Middle frontal gyrus (tissue), 1 donor: ENCODE measurements around the gene SKAP2.

Source experiments
- DNase-seq: peaks from one replicate; pipeline ENCODE4 v3.0.0-alpha.2; 2015; ENCODE audit warnings: low spot score; ENCODE audit errors: extremely low spot score

Gene SKAP2

DNA sequence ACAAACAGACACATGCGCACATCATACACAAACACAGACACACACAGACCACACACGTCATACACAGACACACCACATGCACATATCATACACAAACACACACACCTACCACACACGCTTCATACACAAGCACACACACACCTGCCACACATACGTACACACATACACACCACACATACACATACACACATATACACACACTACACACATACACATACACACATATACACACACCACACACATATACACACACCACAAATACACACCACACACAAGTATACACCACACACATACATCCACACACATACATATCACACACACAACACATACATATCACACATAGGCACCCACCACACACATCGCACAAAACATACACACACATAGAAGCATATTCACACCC, 224.7 kb downstream of the SKAP2 start:
- DNase-seq, result no peak

GRCh38 chr7:26639111-26639510, 225.3 kb downstream of the SKAP2 start:
- no peak for DNase-seq

DNA sequence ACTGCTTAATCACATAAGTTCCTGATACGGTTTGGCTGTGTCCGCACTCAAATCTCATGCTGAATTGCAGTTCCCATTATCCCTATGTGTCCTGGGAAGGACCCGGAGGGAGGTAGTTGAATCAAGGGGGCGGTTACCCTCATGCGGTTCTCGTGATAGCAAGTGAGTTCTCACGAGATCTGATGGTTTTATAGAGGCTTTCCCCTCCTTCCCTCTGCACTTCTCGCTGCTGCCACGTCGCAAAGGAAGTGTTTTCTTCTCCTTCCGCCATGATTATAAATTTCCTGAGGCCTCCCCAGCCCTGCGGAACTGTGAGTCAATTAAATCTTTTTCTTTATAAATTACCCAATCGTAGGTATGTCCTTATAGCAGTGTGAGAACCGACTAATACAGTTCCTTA, 226.2 kb downstream of the SKAP2 start:
- DNase-seq, result no peak

- DNase-seq, result no peak
Observed at GRCh38 chr7:26637610-26638009, 226.8 kb downstream of the SKAP2 start.

- DNase-seq, result no peak
Observed at GRCh38 chr7:26636808-26637207, 227.6 kb downstream of the SKAP2 start.

DNA sequence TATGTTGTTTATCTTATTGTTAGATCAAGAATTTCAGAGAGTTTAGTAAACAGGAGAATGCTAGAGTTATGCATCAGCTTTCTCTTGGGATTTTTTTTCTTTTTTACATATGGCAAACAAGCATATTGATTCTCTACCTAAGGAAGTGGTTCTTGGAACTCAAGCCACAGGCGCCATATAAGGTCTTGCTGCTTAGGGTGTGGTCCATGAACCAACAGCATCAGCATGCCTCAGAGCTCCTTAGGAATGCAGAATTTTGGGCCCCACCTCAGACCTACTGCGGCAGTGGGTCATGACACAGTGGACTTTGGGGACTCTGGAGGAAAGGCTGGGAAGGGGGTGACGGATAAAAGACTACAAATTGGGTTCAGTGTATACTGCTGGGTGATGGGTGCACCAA, 230.8 kb downstream of the SKAP2 start:
- DNase-seq, result no peak

DNA sequence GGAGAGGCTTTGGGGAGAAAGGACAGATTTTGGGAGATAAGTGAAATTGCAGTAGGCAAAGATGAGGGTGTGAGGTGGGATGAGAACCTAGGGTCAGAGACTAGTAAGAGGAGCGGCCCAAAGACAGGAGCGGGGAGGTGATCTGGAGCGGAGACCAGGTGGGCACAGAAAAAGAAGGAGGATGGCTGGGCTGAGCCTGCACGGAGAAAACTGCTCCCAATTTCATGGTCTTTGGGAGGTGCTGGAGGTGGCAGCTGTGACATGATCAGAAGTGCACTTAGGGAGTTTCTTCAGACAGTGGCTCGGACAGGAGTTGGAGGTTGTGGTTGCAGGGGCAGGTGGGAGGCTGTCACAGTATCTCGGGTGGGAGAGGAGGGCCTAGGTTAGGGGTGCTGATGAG, 232.8 kb downstream of the SKAP2 start:
- no peak for DNase-seq

- no peak for DNase-seq
Observed at GRCh38 chr7:26630941-26631580, 233.3 kb downstream of the SKAP2 start.

DNA sequence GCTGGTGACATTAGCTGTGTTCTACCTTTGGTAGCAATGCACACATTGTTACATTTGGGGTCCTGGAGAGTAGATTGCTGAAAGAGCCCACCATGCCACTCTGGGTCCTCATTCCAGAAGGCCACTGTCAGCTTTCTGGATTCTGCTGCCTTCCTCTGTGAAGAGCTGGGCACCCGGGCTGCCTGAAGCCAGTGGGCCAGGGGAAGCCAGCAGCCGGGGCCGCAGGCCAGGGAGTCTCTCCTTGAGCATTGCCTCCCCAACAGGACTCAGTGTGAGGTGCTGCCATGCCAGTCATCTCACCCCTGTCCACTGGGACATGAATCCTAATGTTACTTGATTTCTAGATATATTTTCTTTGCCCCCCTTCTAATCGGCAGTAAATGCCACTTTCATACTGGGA, 234.0 kb downstream of the SKAP2 start:
- DNase-seq, result no peak

DNA sequence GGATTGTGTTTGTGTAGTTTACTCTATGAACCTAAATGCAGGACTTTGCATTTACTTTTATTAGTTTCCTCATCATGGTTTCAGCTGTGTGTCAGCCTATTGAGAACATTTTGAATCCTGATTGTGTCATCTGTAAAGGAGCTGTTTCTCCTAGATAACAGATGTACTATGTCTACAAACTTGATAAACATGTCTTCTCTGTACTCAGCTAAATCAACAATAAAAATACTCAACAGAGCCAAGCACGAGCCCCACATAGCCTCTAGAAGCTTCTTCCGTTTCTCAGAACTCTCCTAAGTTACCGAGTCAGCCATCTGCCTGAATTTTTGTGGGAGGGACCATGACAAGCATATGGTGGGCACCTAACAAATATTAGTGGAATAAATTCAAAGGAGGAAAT, 234.7 kb downstream of the SKAP2 start:
- no peak for DNase-seq

GRCh38 chr7:26627891-26628341, 236.5 kb downstream of the SKAP2 start:
- no peak for DNase-seq

- no peak for DNase-seq
Observed at GRCh38 chr7:26627221-26627620, 237.2 kb downstream of the SKAP2 start.

DNA sequence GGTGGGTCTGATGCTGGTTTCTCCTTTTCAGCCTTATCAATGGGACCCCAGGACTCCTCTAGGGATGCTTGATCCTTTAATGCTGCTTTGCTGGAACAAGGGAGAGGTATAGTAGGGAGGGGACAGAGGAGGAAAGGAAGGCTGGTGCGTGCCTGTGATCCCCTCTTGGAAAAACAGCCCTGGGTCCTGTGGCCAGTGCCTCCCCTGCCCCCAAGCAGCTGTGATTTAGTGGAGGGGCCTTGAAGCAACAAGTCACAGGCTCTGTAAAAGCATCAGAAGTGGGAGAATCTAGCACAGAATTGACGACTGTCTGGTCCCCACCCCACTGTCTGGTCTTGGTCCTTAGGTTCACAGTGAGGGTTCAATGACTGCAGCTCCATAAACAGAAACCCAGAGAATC, 237.7 kb downstream of the SKAP2 start:
- DNase-seq, result no peak

- no peak for DNase-seq
Observed at GRCh38 chr7:26626156-26626555, 238.2 kb downstream of the SKAP2 start.

GRCh38 chr7:26625286-26625685, 239.1 kb downstream of the SKAP2 start:
- DNase-seq, result no peak

DNA sequence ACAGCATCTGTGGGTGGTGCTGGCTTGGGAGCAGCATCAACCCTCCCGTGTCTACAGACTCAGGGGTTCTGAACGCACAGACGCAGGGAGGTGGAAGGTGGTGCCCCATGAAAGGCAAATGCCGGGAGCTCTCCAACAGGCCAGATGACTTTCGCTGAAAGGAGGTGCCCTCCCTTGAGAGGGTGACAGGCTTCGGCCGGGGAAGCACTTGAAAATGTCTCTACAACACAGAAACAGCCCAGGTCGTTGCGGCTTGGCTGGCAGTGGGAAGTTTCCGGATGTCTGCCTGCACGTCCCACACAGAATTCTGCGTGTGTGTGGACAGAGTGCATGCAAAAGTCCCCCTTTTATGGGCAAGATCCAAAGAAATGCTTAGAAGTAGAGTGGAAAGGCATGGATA, 239.6 kb downstream of the SKAP2 start:
- DNase-seq, result no peak

- DNase-seq, result no peak
Observed at GRCh38 chr7:26624431-26624830, 240.0 kb downstream of the SKAP2 start.

GRCh38 chr7:26620352-26620751, 244.0 kb downstream of the SKAP2 start:
- DNase-seq, result no peak

DNA sequence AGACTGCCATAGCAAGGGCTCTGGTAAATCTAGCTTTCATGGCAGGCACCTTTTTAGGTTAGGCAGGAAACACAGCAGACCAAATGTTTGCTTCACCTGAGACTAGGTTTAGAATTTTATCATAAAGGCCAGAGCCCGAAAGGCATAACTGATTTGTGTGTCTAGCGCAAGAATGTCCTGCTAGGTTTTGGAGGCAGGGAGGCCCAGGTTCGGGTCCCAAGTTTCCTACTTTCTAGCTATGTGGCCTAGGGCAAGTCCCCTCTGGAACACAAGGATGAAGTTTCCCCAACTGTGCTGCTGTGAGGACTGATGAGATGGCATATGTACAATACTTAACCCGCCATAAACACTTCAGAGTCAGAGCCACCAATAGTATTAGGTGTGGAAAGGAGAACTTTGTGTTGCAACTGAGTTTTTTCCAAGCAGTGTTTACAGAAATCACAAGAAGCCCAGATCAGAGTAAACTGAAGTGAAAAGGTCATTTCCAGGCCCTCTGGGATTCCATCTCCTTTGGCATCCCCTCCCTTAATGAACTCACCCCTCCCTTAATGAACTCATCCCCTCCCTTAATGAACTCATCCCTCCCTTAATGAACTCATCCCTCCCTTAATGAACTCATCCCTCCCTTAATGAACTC, 244.9 kb downstream of the SKAP2 start:
- no peak for DNase-seq

- no peak for DNase-seq
Observed at GRCh38 chr7:26618898-26619297, 245.5 kb downstream of the SKAP2 start.

DNA sequence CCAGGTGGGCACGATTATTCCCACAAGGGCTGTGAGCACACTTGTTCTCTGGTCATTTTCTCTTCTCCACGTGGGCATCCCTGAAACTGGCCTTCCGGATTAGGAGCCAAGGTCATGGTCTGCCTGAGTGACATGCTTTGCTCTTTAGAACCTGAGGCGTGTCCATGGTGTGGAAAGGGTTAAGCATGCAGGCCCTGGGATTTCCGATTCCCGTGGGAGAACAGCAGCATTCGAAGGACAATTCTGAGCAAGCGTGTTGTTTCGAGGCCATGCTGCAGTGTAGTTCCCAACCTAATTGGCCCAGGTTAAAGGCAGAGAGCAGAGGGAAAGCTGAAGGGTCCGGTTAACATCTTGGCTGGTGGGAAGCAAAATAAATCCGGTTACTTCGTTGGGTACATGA, 245.9 kb downstream of the SKAP2 start:
- no peak for DNase-seq
